Kasumi-1 (cell line): ENCODE measurements around the gene WDTC1.
"Not testable (repeated sequence)": the region's sequence is repeated elsewhere in the genome, so short reads cannot be mapped to it uniquely, and the experiment has no call there.

Source experiments
- DNase-seq, 2 experiments: peaks; one replicate each; lab custom pipeline; 2025; lab: John Stamatoyannopoulos, UW

Gene WDTC1

GRCh38 chr1:27234049-27234882, at the start of gene WDTC1:
Gene WDTC1 (plus strand): TSS chr1:27234632. CDS start chr1:27261055, 26,423 bp downstream.
- peak; percentile 94 to 98 for DNase-seq

- DNase-seq, result not testable (repeated sequence)
Measured at GRCh38 chr1:27184665-27185064, 49.8 kb upstream of the WDTC1 start.

GRCh38 chr1:27192039-27192529, 42.3 kb upstream of the WDTC1 start:
- DNase-seq, result no peak

GRCh38 chr1:27193194-27193593, 41.2 kb upstream of the WDTC1 start:
- no peak for DNase-seq

- DNase-seq, result no peak
Measured at GRCh38 chr1:27201295-27201694, 33.1 kb upstream of the WDTC1 start.

GRCh38 chr1:27203946-27204345, 30.5 kb upstream of the WDTC1 start:
- no peak for DNase-seq

GRCh38 chr1:27207238-27207637, 27.2 kb upstream of the WDTC1 start:
- DNase-seq, result not testable (repeated sequence)

- not testable (repeated sequence) for DNase-seq
Measured at GRCh38 chr1:27208143-27208850, 26.1 kb upstream of the WDTC1 start.

GRCh38 chr1:27216466-27216865, 18.0 kb upstream of the WDTC1 start:
- no peak for DNase-seq

- no peak for DNase-seq
Measured at GRCh38 chr1:27217401-27217800, 17.0 kb upstream of the WDTC1 start.

- no peak for DNase-seq
Measured at GRCh38 chr1:27218736-27219135, 15.7 kb upstream of the WDTC1 start.

- no peak for DNase-seq
Measured at GRCh38 chr1:27220096-27220495, 14.3 kb upstream of the WDTC1 start.

GRCh38 chr1:27220702-27221497, 13.5 kb upstream of the WDTC1 start:
- not testable (repeated sequence) for DNase-seq

GRCh38 chr1:27225621-27226020, 8.8 kb upstream of the WDTC1 start:
- no peak for DNase-seq

GRCh38 chr1:27227765-27228164, 6.7 kb upstream of the WDTC1 start:
- no peak for DNase-seq

- DNase-seq, result no peak
Measured at GRCh38 chr1:27233667-27234048, 774 bp upstream of the WDTC1 start.

- no peak for DNase-seq
Measured at GRCh38 chr1:27235827-27236226, 1.4 kb downstream of the WDTC1 start.

GRCh38 chr1:27237112-27237511, 2.7 kb downstream of the WDTC1 start:
- DNase-seq, result no peak

- DNase-seq, result no peak
Measured at GRCh38 chr1:27238032-27238431, 3.6 kb downstream of the WDTC1 start.

GRCh38 chr1:27241677-27242076, 7.2 kb downstream of the WDTC1 start:
- no peak for DNase-seq

GRCh38 chr1:27243665-27244064, 9.2 kb downstream of the WDTC1 start:
- not testable (repeated sequence) for DNase-seq

GRCh38 chr1:27246194-27246593, 11.8 kb downstream of the WDTC1 start:
- no peak for DNase-seq
